Measurements from ENCODE around the gene BCO1.

DNA sequence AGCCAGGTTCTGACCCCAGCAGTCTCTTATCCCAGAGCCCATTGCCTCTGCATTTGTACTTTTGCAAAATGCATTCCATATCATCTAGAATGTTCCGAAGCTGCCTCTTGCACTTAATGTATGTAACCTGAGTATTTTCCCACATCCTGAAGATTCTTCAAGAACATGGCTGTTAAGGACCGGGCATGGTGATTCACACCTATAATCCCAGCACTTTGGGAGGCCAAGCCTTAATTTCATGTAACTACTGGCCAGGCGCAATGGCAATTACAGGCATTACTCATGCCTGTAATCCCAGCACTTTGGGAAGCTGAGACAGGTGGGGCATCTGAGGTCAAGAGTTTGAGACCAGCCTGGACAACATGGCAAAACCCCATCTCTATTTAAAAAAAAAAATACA is 44.6 kb downstream of the BCO1 start:
- TF ChIP-seq, protein P1, sequence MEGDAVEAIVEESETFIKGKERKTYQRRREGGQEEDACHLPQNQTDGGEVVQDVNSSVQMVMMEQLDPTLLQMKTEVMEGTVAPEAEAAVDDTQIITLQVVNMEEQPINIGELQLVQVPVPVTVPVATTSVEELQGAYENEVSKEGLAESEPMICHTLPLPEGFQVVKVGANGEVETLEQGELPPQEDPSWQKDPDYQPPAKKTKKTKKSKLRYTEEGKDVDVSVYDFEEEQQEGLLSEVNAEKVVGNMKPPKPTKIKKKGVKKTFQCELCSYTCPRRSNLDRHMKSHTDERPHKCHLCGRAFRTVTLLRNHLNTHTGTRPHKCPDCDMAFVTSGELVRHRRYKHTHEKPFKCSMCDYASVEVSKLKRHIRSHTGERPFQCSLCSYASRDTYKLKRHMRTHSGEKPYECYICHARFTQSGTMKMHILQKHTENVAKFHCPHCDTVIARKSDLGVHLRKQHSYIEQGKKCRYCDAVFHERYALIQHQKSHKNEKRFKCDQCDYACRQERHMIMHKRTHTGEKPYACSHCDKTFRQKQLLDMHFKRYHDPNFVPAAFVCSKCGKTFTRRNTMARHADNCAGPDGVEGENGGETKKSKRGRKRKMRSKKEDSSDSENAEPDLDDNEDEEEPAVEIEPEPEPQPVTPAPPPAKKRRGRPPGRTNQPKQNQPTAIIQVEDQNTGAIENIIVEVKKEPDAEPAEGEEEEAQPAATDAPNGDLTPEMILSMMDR (IDR thresholded peaks at IDR 0.05), result no peak
- TF ChIP-seq EP300 (IDR thresholded peaks at IDR 0.05), result no peak

Measured in gastroesophageal sphincter (tissue), 3 donors.